Breast epithelium (tissue), 4 donors: ENCODE results near the gene CDH8. TPM values are rescaled to one million over a fixed set of nuclear protein-coding genes. Genes with fewer than 3 reads are reported as not detected.

ENCODE experiments used
- DNase-seq, 2 donors: peaks; one replicate each; pipeline ENCODE4 v3.0.0-alpha.2; 2019; ENCODE audit warnings: low spot score in 2 of 2
- H3K27ac ChIP-seq, 2 donors: fragments of 200-600 bp; sonication (generic) in 1 of 2; one replicate each; pipeline ENCODE4 v1.5.1; 2016 to 2019; ENCODE audit warnings: mild to moderate bottlenecking in 1 of 2
- H3K27me3 ChIP-seq, 2 donors: fragments of 200-600 bp; sonication (generic) in 1 of 2; one replicate each; pipeline versions ENCODE4 v1.5.1 to v1.6.0; 2017 to 2019; ENCODE audit warnings: control low read depth in 1 of 2, mild to moderate bottlenecking in 1 of 2
- H3K36me3 ChIP-seq: fragments of 200-600 bp; one replicate; pipeline ENCODE4 v1.5.1; 2019
- H3K4me1 ChIP-seq, 2 donors: fragments of 200-600 bp; sonication (generic); one replicate each; pipeline ENCODE4 v1.5.1; 2016 to 2019; ENCODE audit warnings: control low read depth in 1 of 2
- H3K4me3 ChIP-seq, 3 donors: fragments of 200-600 bp; sonication (generic); 1 replicate in 2 of 3; 2 replicates in 1 of 3; pipeline ENCODE4 v1.5.1; 2016 to 2019; ENCODE audit warnings: mild to moderate bottlenecking in 3 of 3, moderate library complexity in 2 of 3
- H3K9me3 ChIP-seq, 2 donors: fragments of 200-600 bp; sonication (generic) in 1 of 2; one replicate each; pipeline ENCODE4 v1.5.1; 2016 to 2019; ENCODE audit warnings: control low read depth in 1 of 2
- CTCF ChIP-seq, 3 donors: fragments of 450-650 bp; IDR thresholded peaks; one replicate each; pipeline ENCODE4 v1.5.1; 2016 to 2017; ENCODE audit warnings: antibody characterized with exemption in 3 of 3, mild to moderate bottlenecking in 3 of 3, moderate library complexity in 3 of 3
- POLR2A ChIP-seq: fragments of 450-650 bp; IDR thresholded peaks from one replicate; pipeline ENCODE4 v1.6.1; 2016; ENCODE audit warnings: antibody characterized with exemption, mild to moderate bottlenecking, moderate library complexity
- POLR2AphosphoS5 ChIP-seq, 3 donors: sonication (generic); formaldehyde crosslinking; IDR thresholded peaks; one replicate each; pipeline ENCODE4 v1.6.1; 2017; ENCODE audit warnings: antibody characterized with exemption in 3 of 3
- intact Hi-C: fragments of 100-400 bp; cut with DNase I; formaldehyde crosslinking; loops from one replicate; pipeline ENCODE4 v1.15.1; 2023; ENCODE audit warnings: low total_unique reads
- total RNA-seq, 3 donors: library from RNA; depleted of rRNA; stranded (reverse); fragments of >200 nt; gene quantifications; one replicate each; pipeline ENCODE4 v1.1.0, GENCODE V29; 2016

The CDH8 gene
- total RNA-seq, 3 donors from 2014 or later, result under 0.01 to 0.15 TPM; not detected in 1

DNA sequence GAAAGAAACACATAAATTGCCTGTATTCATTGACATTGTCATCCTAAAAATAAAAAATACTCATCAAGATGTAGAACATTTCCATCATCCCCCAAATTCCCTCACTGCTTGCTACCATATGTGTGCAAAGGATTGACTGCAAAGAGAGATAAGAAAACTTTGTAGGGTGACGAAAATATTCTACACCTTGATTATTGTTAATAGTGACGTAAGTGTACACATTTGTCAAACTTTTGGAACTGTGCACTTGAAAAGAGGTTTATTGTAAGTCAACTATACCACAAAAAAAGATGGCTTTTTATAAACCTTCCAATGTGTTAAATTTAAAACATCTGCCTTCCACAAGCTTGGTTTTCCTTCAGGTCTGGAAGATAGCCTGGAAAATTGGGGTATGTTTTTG, 359.5 kb downstream of the CDH8 start:
- no peak overlapping the region for H3K4me3 ChIP-seq
- H3K27ac ChIP-seq, result no peak overlapping the region
- TF ChIP-seq POLR2AphosphoS5 (IDR thresholded peaks at IDR 0.05) (no peak), POLR2A (no peak), CTCF (IDR thresholded peaks at IDR 0.05) (no peak)
- no peak for DNase-seq
- no peaks in the 10 kb centered on the region for H3K4me1 ChIP-seq
- H3K36me3 ChIP-seq, result no peaks in the 10 kb centered on the region
- no peaks in the 10 kb centered on the region for H3K27me3 ChIP-seq
- H3K9me3 ChIP-seq, result no peaks in the 10 kb centered on the region
- intact Hi-C loops, result no loop called here

GRCh38 chr16:61671161-61671560, 365.1 kb downstream of the CDH8 start:
- intact Hi-C loops, result no loop called here
- Histone ChIP-seq H3K4me1 (no peaks in the 10 kb centered on the region), H3K27ac (no peak overlapping the region), H3K36me3 (no peaks in the 10 kb centered on the region), H3K27me3 (no peaks in the 10 kb centered on the region), H3K9me3 (no peaks in the 10 kb centered on the region), H3K4me3 (no peak overlapping the region)
- no peak for DNase-seq
- no peak for TF ChIP-seq POLR2A
- no peak for TF ChIP-seq POLR2AphosphoS5 (IDR thresholded peaks at IDR 0.05)
- no peak for TF ChIP-seq CTCF (IDR thresholded peaks at IDR 0.05)

- Histone ChIP-seq H3K4me3 (no peak overlapping the region), H3K9me3 (peaks cover 0 to 4% of the 10 kb centered on the region in 2 donors), H3K27me3 (no peaks in the 10 kb centered on the region), H3K4me1 (no peaks in the 10 kb centered on the region), H3K36me3 (no peaks in the 10 kb centered on the region), H3K27ac (no peak overlapping the region)
- no peak for TF ChIP-seq CTCF (IDR thresholded peaks at IDR 0.05)
- TF ChIP-seq POLR2A, result no peak
- no peak for TF ChIP-seq POLR2AphosphoS5 (IDR thresholded peaks at IDR 0.05)
- DNase-seq, result no peak
- intact Hi-C loops, result no loop called here
These were observed 370.7 kb downstream of the CDH8 start for GRCh38 chr16:61665512-61665911.

DNA sequence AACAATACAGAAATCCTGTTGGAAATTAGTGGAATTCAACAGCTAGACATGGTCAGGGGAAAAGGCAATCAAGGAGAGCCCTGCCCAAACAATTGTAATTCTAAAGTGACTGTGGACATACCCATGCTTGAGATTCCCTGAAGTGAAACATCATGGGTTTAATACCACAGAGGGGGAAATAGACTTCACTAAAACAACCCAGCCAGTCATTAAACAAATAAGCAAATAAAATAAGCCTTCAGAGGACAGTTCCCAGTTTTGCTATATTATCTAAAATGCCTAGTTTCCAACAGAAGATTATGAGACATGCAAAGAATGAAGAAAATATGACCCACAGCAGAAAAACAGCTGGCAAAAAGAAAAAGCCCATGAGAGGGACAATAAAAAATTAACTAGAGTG, 376.3 kb downstream of the CDH8 start:
- intact Hi-C loops, result no loop called here
- Histone ChIP-seq H3K27me3 (no peaks in the 10 kb centered on the region), H3K27ac (no peak overlapping the region), H3K36me3 (no peaks in the 10 kb centered on the region), H3K9me3 (peaks cover 0 to 4% of the 10 kb centered on the region in 2 donors), H3K4me3 (no peak overlapping the region), H3K4me1 (no peaks in the 10 kb centered on the region)
- no peak for DNase-seq
- TF ChIP-seq POLR2A (no peak), POLR2AphosphoS5 (IDR thresholded peaks at IDR 0.05) (no peak), CTCF (IDR thresholded peaks at IDR 0.05) (no peak)

DNA sequence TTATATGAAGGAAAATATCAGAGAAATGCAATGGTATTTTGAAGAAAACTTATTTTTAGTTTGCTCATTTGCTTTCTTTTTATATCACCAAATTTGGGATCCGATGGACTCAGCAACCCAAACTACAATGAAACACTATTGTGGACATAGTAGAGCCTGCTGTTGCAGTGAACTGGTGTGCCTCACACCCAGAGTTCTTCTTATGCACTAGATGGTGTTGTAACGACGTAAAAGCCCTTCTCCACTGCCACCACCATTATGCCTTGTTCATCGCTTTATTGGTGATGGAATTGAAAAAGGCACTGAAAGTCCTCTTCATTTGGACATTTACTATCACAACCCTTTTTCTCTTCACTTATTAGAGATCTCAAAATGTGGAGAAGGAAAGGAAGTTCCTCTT, 381.3 kb downstream of the CDH8 start:
- intact Hi-C loops, result no loop called here
- no peaks in the 10 kb centered on the region for H3K9me3 ChIP-seq
- no peak for DNase-seq
- H3K27ac ChIP-seq, result no peak overlapping the region
- no peaks in the 10 kb centered on the region for H3K27me3 ChIP-seq
- TF ChIP-seq CTCF (IDR thresholded peaks at IDR 0.05) (no peak), POLR2A (no peak), POLR2AphosphoS5 (IDR thresholded peaks at IDR 0.05) (no peak)
- no peak overlapping the region for H3K4me3 ChIP-seq
- no peaks in the 10 kb centered on the region for H3K36me3 ChIP-seq
- no peaks in the 10 kb centered on the region for H3K4me1 ChIP-seq
